GM18858 (cell line): ENCODE measurements around the gene ROBO1.

ENCODE experiments used
- ATAC-seq: cut with Tn5 transposase; IDR thresholded peaks from one replicate; pipeline ENCODE4 v1.9.1; 2021; ENCODE audit not compliant: unreplicated experiment

Gene ROBO1

GRCh38 chr3:79103307-79103706 lies 664.5 kb downstream of the ROBO1 start:
- no peak for ATAC-seq

GRCh38 chr3:79097964-79098660 lies 669.7 kb downstream of the ROBO1 start:
- ATAC-seq: no peak

GRCh38 chr3:79094654-79095053 lies 673.1 kb downstream of the ROBO1 start:
- no peak for ATAC-seq

- peak; percentile 93 for ATAC-seq
These were observed 681.3 kb downstream of the ROBO1 start for GRCh38 chr3:79086514-79086913.

GRCh38 chr3:79085171-79085570 lies 682.6 kb downstream of the ROBO1 start:
- ATAC-seq: no peak

- ATAC-seq: no peak
These were observed 686.5 kb downstream of the ROBO1 start for GRCh38 chr3:79081335-79081734.

GRCh38 chr3:79074558-79074957 lies 693.2 kb downstream of the ROBO1 start:
- no peak for ATAC-seq

- no peak for ATAC-seq
These were observed 700.1 kb downstream of the ROBO1 start for GRCh38 chr3:79067734-79068133.

- no peak for ATAC-seq
These were observed 701.3 kb downstream of the ROBO1 start for GRCh38 chr3:79066481-79066880.

- no peak for ATAC-seq
These were observed 704.2 kb downstream of the ROBO1 start for GRCh38 chr3:79063624-79064023.

- ATAC-seq: no peak
These were observed 710.0 kb downstream of the ROBO1 start for GRCh38 chr3:79057756-79058155.

GRCh38 chr3:79056498-79056897 lies 711.3 kb downstream of the ROBO1 start:
- ATAC-seq: no peak

- no peak for ATAC-seq
These were observed 715.6 kb downstream of the ROBO1 start for GRCh38 chr3:79052054-79052681.

GRCh38 chr3:79047581-79047980 lies 720.2 kb downstream of the ROBO1 start:
- ATAC-seq: no peak

- ATAC-seq: no peak
These were observed 726.2 kb downstream of the ROBO1 start for GRCh38 chr3:79041621-79042020.

GRCh38 chr3:79040701-79041100 lies 727.1 kb downstream of the ROBO1 start:
- ATAC-seq: no peak

GRCh38 chr3:79040091-79040490 lies 727.7 kb downstream of the ROBO1 start:
- no peak for ATAC-seq

- no peak for ATAC-seq
These were observed 728.6 kb downstream of the ROBO1 start for GRCh38 chr3:79039192-79039591.

GRCh38 chr3:79038636-79039035 lies 729.2 kb downstream of the ROBO1 start:
- ATAC-seq: no peak

GRCh38 chr3:79038057-79038456 lies 729.7 kb downstream of the ROBO1 start:
- no peak for ATAC-seq

- peak; percentile 88 for ATAC-seq
These were observed 735.0 kb downstream of the ROBO1 start for GRCh38 chr3:79032686-79033318.

- no peak for ATAC-seq
These were observed 737.6 kb downstream of the ROBO1 start for GRCh38 chr3:79030157-79030556.
